Central memory CD8-positive, alpha-beta T cell (primary cell): ENCODE measurements around the gene RFX4.

Experiments used
- ATAC-seq: fragments of 150-1000 bp; cut with Tn5 transposase; replicated peaks from 2 replicates; pipeline ENCODE4 v1.10.0; 2022; ENCODE audit warnings: mild to moderate bottlenecking, moderate FRiP score, moderate number of reproducible peaks; ENCODE audit not compliant: poor library complexity, severe bottlenecking; ENCODE audit errors: extremely low read depth
- DNase-seq, 2 donors: peaks; one replicate each; pipeline ENCODE4 v3.0.0; 2021; ENCODE audit warnings: low spot score in 2 of 2
- H3K27ac Mint-ChIP-seq: one replicate; pipeline ENCODE4 v1.8.0; 2022; ENCODE audit warnings: low read depth, mild to moderate bottlenecking, moderate library complexity, mixed read lengths
- H3K27me3 Mint-ChIP-seq: one replicate; pipeline ENCODE4 v1.8.0; 2022; ENCODE audit warnings: mixed read lengths
- H3K36me3 Mint-ChIP-seq: one replicate; pipeline ENCODE4 v1.8.0; 2022; ENCODE audit warnings: mild to moderate bottlenecking, moderate library complexity, mixed read lengths; ENCODE audit not compliant: insufficient read depth
- H3K4me1 Mint-ChIP-seq: one replicate; pipeline ENCODE4 v1.8.0; 2022; ENCODE audit warnings: mixed read lengths
- H3K4me3 Mint-ChIP-seq: one replicate; pipeline ENCODE4 v1.8.0; 2022; ENCODE audit warnings: mild to moderate bottlenecking, moderate library complexity, mixed read lengths
- H3K9me3 Mint-ChIP-seq: one replicate; pipeline ENCODE4 v1.8.0; 2022; ENCODE audit warnings: mixed read lengths

RFX4 gene

DNA sequence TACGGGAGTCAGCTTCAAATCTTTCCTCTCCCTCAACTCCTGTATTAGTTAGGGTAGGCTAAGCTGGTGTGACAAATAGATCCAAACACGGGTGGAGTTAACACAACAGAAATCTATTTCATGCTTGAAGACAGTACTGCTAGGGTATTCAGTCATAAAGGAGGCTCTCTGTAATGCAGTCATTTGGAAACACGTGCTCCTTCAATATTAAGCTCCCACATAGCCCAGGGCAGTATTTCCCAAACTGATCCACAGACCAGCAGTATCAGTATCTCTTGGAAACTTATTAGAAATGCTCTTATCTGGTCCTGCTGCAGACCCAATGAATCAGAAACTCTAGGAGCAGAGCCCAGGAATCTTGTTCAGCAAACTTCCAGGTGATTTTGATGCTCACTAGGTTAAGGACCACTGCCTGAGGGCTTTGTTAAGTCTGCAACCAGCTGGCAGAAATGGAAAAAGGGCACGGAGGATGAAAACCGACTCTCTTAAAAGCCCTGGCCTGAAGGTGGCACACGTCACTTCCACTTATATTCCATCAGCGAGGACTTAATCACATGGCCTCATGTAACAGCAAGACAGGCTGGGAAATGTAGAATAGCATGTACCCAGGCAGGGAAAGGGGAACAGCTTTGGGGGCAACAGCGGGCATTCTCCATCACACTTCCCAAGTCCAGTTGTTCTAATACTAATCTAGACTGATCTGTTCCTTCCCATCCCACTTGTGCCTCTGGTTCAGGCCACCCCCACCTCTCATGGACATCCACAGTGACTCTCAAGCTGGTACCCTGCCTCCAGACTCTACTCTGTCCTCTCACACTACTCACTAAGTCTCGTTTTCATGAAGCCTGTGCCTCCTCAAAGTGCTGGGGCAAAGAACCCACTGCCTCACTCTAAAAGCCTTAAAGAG is 153.5 kb downstream of the RFX4 start:
- no peaks in the 10 kb centered on the region for H3K9me3 Mint-ChIP-seq
- H3K4me3 Mint-ChIP-seq, result no peak overlapping the region
- H3K27ac Mint-ChIP-seq, result no peak overlapping the region
- no peak for DNase-seq
- no peaks in the 10 kb centered on the region for H3K36me3 Mint-ChIP-seq
- no peaks in the 10 kb centered on the region for H3K27me3 Mint-ChIP-seq
- no peaks in the 10 kb centered on the region for H3K4me1 Mint-ChIP-seq
- ATAC-seq, result no peak

DNA sequence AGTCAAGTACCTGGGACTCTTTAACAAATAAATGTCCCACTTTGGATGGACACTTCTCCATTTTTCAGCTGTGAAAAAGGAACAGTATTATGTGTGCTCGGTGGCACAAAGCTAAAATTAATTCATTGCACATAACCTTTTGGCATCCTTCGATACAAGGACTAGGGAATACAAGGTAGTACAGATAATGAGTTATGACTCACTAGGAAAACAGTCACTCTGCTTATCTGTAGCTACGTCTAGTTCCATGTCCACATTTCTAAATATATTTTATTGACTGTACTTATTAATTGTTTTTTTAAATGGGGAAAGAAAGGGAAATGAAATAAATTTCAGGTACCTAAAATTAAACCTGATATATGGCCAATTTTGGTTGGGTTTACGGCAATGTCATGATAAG is 156.5 kb downstream of the RFX4 start:
- no peak for ATAC-seq
- Mint-ChIP-seq H3K4me1 (no peaks in the 10 kb centered on the region), H3K4me3 (no peak overlapping the region), H3K27me3 (no peaks in the 10 kb centered on the region), H3K27ac (no peak overlapping the region), H3K36me3 (no peaks in the 10 kb centered on the region), H3K9me3 (no peaks in the 10 kb centered on the region)
- no peak for DNase-seq

DNA sequence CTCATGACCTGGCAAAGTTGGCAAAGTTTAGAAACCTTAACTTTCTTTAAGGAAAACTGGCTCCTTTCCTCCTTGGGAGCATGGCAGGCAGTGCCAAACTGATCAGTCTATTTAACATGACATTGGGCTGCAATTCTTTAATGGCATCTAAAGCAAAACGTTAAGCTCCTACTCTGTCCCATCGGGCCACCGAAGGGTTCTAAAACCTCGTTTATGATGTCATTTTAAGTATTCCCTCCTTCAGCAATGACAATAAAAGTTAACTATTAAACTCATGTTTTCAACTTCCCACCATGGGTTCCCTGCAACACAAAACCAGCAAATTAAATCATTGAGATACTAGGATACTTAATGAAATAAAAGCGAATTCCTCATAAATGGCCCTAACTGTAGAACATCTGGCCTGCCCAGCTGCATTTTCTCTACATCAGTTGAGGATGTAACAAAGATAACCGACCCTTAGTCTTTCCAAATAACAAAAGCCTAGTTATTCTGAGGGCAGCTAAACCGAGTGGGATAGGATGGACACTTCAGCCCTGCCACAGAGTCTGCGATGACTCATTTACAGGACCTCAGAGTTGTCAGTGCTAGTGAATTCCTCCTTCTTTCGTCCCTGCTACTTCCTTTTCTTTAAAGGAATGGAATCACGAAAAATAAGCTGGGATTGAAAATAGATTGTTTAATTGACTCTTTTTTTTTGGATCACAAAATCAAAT is 157.2 kb downstream of the RFX4 start:
- H3K36me3 Mint-ChIP-seq, result no peaks in the 10 kb centered on the region
- ATAC-seq (no peak), DNase-seq (no peak)
- no peaks in the 10 kb centered on the region for H3K4me1 Mint-ChIP-seq
- H3K4me3 Mint-ChIP-seq, result no peak overlapping the region
- H3K27ac Mint-ChIP-seq, result no peak overlapping the region
- H3K27me3 Mint-ChIP-seq, result no peaks in the 10 kb centered on the region
- H3K9me3 Mint-ChIP-seq, result no peaks in the 10 kb centered on the region

DNA sequence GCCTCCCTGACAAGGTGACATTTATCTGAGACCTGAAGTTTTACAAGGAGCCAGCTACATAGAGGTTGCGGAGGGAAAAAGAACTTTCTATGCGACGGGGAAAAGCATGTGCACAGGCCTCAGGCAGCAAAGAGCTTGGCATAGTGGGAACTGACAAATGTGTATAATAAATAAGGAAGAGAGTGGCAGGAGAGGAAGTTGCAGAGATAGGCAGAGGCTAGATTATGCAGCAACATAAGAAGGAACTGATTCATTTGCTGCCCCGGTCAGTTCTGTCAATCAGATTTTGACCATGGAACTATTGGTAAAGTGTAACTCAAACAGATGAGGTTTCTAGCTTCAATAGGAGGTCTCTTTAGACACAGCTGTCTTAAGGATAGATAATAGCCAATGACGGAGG is 158.0 kb downstream of the RFX4 start:
- no peak for ATAC-seq
- Mint-ChIP-seq H3K27me3 (no peaks in the 10 kb centered on the region), H3K4me3 (no peak overlapping the region), H3K36me3 (no peaks in the 10 kb centered on the region), H3K27ac (no peak overlapping the region), H3K9me3 (no peaks in the 10 kb centered on the region), H3K4me1 (no peaks in the 10 kb centered on the region)
- DNase-seq, result no peak

DNA sequence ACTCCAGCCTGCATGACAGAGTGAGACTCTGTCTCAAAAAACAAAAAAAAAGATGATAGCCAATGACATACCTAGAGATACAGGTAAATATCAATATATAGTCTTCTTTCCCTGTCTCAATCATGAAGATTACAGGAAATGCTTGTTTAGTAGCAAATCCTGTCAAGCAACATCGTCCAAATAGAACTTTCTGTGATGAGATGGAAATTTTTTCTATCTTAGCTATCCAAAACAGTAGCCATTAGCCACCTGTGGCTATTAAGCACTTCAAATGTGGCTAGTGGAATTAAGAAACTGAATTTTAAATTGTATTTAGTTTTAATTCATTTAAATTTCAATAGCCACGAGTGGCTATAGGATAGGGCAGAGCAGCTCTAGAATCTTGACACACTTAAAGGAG is 158.4 kb downstream of the RFX4 start:
- Mint-ChIP-seq H3K27ac (no peak overlapping the region), H3K9me3 (no peaks in the 10 kb centered on the region), H3K4me3 (no peak overlapping the region), H3K27me3 (no peaks in the 10 kb centered on the region), H3K4me1 (no peaks in the 10 kb centered on the region), H3K36me3 (no peaks in the 10 kb centered on the region)
- ATAC-seq (no peak), DNase-seq (no peak)

DNA sequence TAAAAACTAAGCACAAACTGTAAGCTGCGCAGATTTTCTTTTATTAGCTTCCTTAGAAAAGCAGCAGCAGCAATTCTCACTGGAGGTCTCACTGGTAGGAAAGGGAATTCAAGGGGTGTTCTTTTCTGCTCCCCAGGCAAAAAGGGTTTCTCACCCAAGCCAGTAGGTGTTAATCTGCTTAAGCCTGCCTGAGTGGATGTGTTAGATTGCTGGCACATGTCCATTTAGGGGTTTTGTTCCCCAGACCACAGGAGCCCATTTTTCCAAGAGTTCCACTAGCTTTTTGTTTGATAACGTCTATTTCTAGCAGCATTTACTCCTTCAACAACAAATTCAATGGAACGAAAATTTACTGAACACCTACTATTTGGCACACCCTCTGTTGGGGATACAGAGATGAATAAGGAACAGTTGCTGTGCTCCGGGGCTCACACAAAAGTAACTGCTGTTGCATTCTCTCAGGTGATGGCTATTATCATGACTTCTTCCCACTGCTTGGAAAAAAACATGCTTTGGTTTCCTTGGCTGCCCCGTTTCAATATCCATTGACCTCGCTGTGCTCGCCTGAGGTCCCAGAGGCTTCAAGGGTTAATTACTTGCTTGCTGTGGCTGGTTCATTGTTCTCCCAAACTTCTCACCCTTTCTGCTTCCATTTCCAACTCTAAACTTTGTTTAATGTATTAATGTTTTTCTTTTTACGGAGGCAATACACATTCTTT is 160.6 kb downstream of the RFX4 start:
- Mint-ChIP-seq H3K4me1 (peaks cover 18% of the 10 kb centered on the region), H3K27ac (no peak overlapping the region), H3K27me3 (no peaks in the 10 kb centered on the region), H3K4me3 (no peak overlapping the region), H3K9me3 (no peaks in the 10 kb centered on the region), H3K36me3 (no peaks in the 10 kb centered on the region)
- no peak for ATAC-seq
- DNase-seq, result no peak

DNA sequence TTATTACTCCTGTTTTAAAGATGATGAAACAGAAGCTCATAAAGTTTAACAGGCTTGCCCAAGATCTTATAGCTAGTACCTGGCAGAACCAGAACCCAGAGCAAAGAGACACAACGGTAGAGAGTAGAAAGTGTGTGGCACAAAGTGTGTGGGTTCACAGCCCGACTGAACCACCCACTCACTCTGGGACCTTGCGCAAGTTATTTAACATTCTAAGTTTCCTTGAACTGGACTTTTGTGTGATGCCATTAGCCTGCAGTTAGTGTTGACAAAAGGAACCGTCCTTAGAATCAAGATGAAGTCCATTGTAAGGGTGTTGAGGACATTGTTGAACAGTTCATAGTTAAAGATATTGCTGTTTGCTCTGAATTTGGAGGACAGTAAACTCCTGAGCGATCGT is 161.8 kb downstream of the RFX4 start:
- H3K36me3 Mint-ChIP-seq, result no peaks in the 10 kb centered on the region
- no peak overlapping the region for H3K4me3 Mint-ChIP-seq
- ATAC-seq (no peak), DNase-seq (no peak)
- no peaks in the 10 kb centered on the region for H3K27me3 Mint-ChIP-seq
- H3K27ac Mint-ChIP-seq, result no peak overlapping the region
- peaks cover 20% of the 10 kb centered on the region for H3K4me1 Mint-ChIP-seq
- no peaks in the 10 kb centered on the region for H3K9me3 Mint-ChIP-seq

DNA sequence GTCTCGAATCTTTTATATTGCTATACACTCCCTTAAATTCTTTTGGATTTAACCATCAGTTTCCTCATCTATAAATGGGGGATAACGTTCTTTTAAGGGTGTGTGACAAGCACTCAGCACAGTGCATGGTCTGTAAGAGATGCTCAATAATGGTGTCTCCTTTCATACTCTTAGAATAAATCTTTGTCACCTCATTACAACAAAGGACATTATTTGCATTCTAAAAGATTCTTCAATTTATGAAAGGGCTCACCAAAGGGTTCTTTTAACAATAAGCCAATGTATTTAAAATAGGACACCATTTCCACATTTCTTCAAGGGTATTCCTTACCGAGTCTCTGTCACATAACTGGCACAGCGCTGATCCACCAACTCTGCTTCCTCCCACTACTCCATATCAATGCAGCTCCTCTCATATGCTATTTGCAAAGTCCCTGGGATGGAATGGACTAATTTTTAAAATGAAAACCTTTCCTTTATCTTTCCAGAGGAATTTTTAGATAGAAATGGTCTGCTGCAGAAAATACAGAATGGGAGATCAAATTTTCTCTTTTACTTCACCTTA is 162.5 kb downstream of the RFX4 start:
- DNase-seq (no peak), ATAC-seq (no peak)
- no peaks in the 10 kb centered on the region for H3K36me3 Mint-ChIP-seq

DNA sequence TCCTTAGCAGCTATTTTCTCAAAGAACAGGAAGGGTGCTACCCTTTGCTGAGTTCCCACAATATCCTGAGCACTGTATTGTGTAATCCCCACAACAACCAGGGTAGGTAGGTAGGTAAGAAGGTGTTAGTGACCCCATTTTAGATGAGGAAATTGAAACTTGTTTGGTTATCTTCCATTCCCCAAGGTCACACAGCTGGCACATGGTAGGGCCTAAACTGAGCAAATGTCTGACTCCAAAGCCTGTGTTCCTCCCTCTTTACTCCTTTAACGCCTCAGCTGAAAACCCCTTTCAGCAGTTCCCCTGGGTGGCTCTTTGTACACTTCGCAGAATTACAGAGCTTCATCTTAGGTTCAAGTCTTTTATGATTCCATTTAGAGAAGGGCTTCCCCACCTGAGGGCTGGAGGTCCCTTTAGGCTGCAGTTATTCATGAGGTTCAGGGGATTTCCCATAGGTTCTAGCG is 165.2 kb downstream of the RFX4 start:
- Mint-ChIP-seq H3K36me3 (no peaks in the 10 kb centered on the region), H3K27me3 (no peaks in the 10 kb centered on the region), H3K27ac (peak overlapping the region; percentile 92), H3K9me3 (no peaks in the 10 kb centered on the region), H3K4me1 (peaks cover 29% of the 10 kb centered on the region), H3K4me3 (peak overlapping the region; percentile 28)
- DNase-seq, result peak in 1 of 2 donors; percentile 29
- ATAC-seq, result peak; percentile 96

More for the DNA sequence above, 162.5 kb downstream of the RFX4 start:
- no peaks in the 10 kb centered on the region for H3K27me3 Mint-ChIP-seq
- H3K9me3 Mint-ChIP-seq, result no peaks in the 10 kb centered on the region
- peaks cover 20% of the 10 kb centered on the region for H3K4me1 Mint-ChIP-seq
- no peak overlapping the region for H3K27ac Mint-ChIP-seq
- H3K4me3 Mint-ChIP-seq, result no peak overlapping the region

DNA sequence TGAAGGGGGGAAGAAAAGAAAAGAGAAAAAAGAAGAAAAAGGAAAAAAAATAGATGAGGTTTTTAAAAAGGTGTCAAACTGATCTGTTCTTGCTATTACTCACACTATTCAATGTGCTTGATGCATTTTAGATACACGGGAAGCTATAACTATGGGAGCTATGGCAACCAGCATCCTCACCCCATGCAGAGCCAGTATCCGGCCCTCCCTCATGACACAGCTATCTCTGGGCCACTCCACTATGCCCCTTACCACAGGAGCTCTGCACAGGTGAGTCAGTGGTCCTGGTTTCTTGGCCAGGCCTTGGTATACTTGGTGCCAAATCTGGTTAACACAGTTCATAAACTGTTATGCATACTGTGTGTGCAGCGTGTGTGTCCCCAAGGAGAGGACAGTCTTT is 167.7 kb downstream of the RFX4 start:
- Mint-ChIP-seq H3K4me3 (no peak overlapping the region), H3K27me3 (no peaks in the 10 kb centered on the region), H3K36me3 (no peaks in the 10 kb centered on the region), H3K9me3 (no peaks in the 10 kb centered on the region), H3K4me1 (peaks cover 39% of the 10 kb centered on the region), H3K27ac (peak overlapping the region; percentile 92)
- ATAC-seq, result no peak
- DNase-seq, result no peak

DNA sequence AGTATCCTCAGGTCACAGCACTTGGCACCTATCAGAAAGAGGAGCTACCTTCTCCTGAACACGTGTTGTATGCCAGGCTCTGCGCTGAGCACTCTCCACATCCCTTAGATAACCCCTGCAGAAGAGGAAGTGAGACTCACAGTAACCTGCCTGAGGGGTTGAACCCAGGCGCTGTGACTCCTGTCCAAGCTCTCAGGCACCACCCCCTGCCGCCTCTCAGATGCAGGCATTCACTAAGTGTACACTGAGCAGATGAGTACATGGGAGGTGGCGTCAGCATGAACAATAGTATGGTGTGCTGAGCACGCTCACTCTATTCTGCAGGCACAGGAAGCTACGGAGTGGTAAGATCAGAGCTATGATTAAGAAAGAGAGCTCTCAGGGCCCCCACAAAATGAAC is 170.7 kb downstream of the RFX4 start:
- Mint-ChIP-seq H3K36me3 (no peaks in the 10 kb centered on the region), H3K27me3 (no peaks in the 10 kb centered on the region), H3K27ac (peak overlapping the region; percentile 78), H3K4me3 (peak overlapping the region; percentile 61), H3K4me1 (peaks cover 21% of the 10 kb centered on the region), H3K9me3 (no peaks in the 10 kb centered on the region)
- ATAC-seq (peak; percentile 89), DNase-seq (peak in 1 of 2 donors; percentile 16)

DNA sequence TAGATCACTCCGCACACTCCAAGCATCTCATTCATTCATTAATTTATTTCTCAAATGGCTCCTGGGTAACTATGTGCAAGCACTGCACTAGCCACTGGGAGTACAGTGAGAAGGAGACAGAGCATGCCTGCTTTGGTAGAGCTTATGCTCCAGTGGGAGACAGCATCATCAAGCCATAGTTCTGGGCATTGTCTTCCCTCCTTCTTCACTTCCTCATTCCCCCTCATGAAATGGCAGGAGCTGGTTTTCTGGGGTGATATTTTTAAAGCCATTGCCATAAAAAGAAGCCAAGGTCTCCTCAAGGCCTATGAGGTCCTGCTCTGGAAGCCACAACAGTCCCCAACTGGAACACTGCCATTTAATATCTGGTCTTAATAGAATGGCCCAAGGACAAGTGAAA is 171.5 kb downstream of the RFX4 start:
- Mint-ChIP-seq H3K36me3 (no peaks in the 10 kb centered on the region), H3K4me1 (peaks cover 20% of the 10 kb centered on the region), H3K4me3 (no peak overlapping the region), H3K9me3 (no peaks in the 10 kb centered on the region), H3K27me3 (no peaks in the 10 kb centered on the region), H3K27ac (no peak overlapping the region)
- no peak for ATAC-seq
- DNase-seq, result no peak
